HG02970 (cell line): ENCODE measurements around the gene OR2A7.
"Not testable (repeated sequence)": the region's sequence is repeated elsewhere in the genome, so short reads cannot be mapped to it uniquely, and the experiment has no call there.

Experiments
- ATAC-seq: cut with Tn5 transposase; IDR thresholded peaks from one replicate; pipeline ENCODE4 v1.9.1; 2021; ENCODE audit warnings: mild to moderate bottlenecking, moderate library complexity, moderate number of reproducible peaks; ENCODE audit not compliant: unreplicated experiment, low FRiP score

Gene OR2A7

GRCh38 chr7:144255471-144255897 lies 9.1 kb downstream of the OR2A7 start:
- ATAC-seq, result no peak

GRCh38 chr7:144252307-144252706 lies 12.3 kb downstream of the OR2A7 start:
- ATAC-seq, result not testable (repeated sequence)

GRCh38 chr7:144247674-144248330 lies 16.8 kb downstream of the OR2A7 start:
- ATAC-seq, result not testable (repeated sequence)

- not testable (repeated sequence) for ATAC-seq
These were observed 17.6 kb downstream of the OR2A7 start for GRCh38 chr7:144246967-144247366.

- not testable (repeated sequence) for ATAC-seq
These were observed 19.2 kb downstream of the OR2A7 start for GRCh38 chr7:144245372-144245771.

GRCh38 chr7:144239365-144239764 lies 25.2 kb downstream of the OR2A7 start, which contains the start of gene OR2A42:
TSS of gene OR2A42 (minus strand) at chr7:144239605. CDS start at chr7:144232843, 6,762 bp downstream.
- not testable (repeated sequence) for ATAC-seq

GRCh38 chr7:144238530-144239082 lies 26.0 kb downstream of the OR2A7 start:
- ATAC-seq, result not testable (repeated sequence)

GRCh38 chr7:144233039-144233438 lies 31.6 kb downstream of the OR2A7 start:
- ATAC-seq, result not testable (repeated sequence)

GRCh38 chr7:144231027-144231426 lies 33.6 kb downstream of the OR2A7 start:
- not testable (repeated sequence) for ATAC-seq

- not testable (repeated sequence) for ATAC-seq
These were observed 35.8 kb downstream of the OR2A7 start for GRCh38 chr7:144228810-144229209.

GRCh38 chr7:144226866-144227265 lies 37.7 kb downstream of the OR2A7 start:
- not testable (repeated sequence) for ATAC-seq

- ATAC-seq, result not testable (repeated sequence)
These were observed 40.9 kb downstream of the OR2A7 start for GRCh38 chr7:144223675-144224074.

- ATAC-seq, result not testable (repeated sequence)
These were observed 44.1 kb downstream of the OR2A7 start for GRCh38 chr7:144220531-144220930.

GRCh38 chr7:144219149-144219548 lies 45.4 kb downstream of the OR2A7 start:
- ATAC-seq, result not testable (repeated sequence)

- not testable (repeated sequence) for ATAC-seq
These were observed 46.0 kb downstream of the OR2A7 start for GRCh38 chr7:144218581-144218980.

GRCh38 chr7:144217200-144217599 lies 47.4 kb downstream of the OR2A7 start:
- ATAC-seq, result not testable (repeated sequence)
